Activated CD8-positive, alpha-beta T cell treated with anti-CD3 and anti-CD28 coated beads for 36 hours (primary cell): ENCODE results near the gene IP6K3. TPM values are rescaled to one million over a fixed set of nuclear protein-coding genes. Genes with fewer than 3 reads are reported as not detected.
A peak's percentile ranks its signal among the peaks of the same experiment; 100 is the strongest.

ENCODE experiments used
- ATAC-seq: fragments of 200-7000 bp; cut with Tn5 transposase; one replicate; pipeline ENCODE4 v1.10.0; 2021; ENCODE audit warnings: mild to moderate bottlenecking, moderate library complexity
- CTCF ChIA-PET: fragments of 350-600 bp; sonication (Branson Sonifier 250); formaldehyde crosslinking; loops from one replicate; lab custom pipeline; 2021; ENCODE audit warnings: antibody characterized with exemption; lab: Charles Lee
- POLR2A ChIA-PET: fragments of 350-600 bp; sonication (Branson Sonifier 250); formaldehyde crosslinking; loops from one replicate; lab custom pipeline; 2021; ENCODE audit warnings: antibody characterized with exemption; lab: Charles Lee
- DNase-seq: peaks from one replicate; pipeline ENCODE4 v3.0.0-alpha.2; 2020
- H3K27ac Mint-ChIP-seq: one replicate; pipeline ENCODE4 v1.8.0; 2021; ENCODE audit warnings: mild to moderate bottlenecking, mixed read lengths
- H3K27me3 Mint-ChIP-seq: one replicate; pipeline ENCODE4 v1.8.0; 2021; ENCODE audit warnings: mixed read lengths
- H3K36me3 Mint-ChIP-seq: one replicate; pipeline ENCODE4 v1.8.0; 2021; ENCODE audit warnings: low read depth, mixed read lengths
- H3K4me1 Mint-ChIP-seq: one replicate; pipeline ENCODE4 v1.8.0; 2021; ENCODE audit warnings: low read depth, mixed read lengths
- H3K4me3 Mint-ChIP-seq: one replicate; pipeline ENCODE4 v1.8.0; 2021; ENCODE audit warnings: mild to moderate bottlenecking, moderate library complexity, mixed read lengths
- H3K9me3 Mint-ChIP-seq: one replicate; pipeline ENCODE4 v1.8.0; 2021; ENCODE audit warnings: mixed read lengths
- intact Hi-C: fragments of 100-400 bp; cut with micrococcal nuclease; formaldehyde crosslinking; loops from one replicate; pipeline ENCODE4 v1.10.0; 2022
- total RNA-seq, 2 experiments: library from RNA; stranded (reverse); gene quantifications; one replicate each; pipeline ENCODE4 v1.2.3, GENCODE V29; 2021
- TF ChIP-seq, protein P1 (sequence below): fragments of 200-600 bp; IDR thresholded peaks from one replicate; pipeline ENCODE4 v1.8.0; 2022; ENCODE audit warnings: antibody characterized with exemption, mild to moderate bottlenecking

IP6K3 gene
- total RNA-seq, 2 experiments from 2014 or later, result not detected

DNA sequence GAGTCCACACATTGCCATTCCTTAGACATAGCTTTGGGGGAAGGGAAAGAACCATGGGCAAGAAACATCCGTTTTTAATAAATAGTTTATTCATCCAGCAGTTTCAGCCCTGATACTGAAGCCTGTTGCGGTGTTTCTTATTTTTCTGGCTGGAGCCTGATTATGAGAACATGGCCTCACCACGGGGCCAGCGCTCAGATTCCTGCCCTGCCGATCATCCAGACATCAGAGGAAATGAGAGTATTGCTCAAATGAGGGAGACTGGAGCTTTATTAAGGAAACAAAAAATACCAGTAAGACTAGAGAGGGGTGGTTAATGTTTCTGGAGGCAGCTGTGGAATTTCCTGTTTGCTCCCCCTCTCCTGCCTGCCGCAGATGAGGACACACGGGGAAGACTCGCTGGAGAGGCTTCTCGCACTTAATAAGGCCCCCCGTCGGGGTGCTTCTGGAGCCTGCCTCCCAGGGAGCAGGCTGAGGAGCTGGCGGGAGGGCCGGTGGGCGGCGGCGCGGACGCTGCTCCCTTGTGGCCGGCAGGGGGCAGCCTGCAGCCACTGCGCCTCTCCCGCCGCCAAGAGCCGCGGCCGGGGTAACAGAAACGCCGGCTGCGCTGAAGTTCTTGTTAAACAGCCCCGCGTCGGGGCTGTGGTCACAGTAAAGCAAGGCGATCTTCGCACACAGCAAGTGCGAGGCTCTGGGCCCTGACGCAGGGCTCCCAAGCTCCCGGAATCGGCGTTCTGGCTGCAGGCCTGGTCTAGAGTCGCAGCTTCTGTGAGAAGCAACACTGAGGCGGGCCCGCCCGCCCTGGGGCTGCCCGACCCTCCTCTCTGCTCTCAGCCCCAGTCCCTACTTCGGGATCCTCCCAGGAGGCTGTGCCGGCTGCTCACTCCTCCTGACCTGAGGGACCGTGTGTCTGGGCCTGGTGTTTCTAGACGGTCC, 24.7 kb upstream of the IP6K3 start:
- intact Hi-C loops, result loop anchor here (5.0 kb wide), 1 partner anchor 256 kb away; no protein-coding TSS in a partner anchor
- POLR2A ChIA-PET, result interaction anchor here (0.6 to 1.6 kb wide), 5 partner anchors 9 to 253 kb away, joined by 3 read pairs; partner anchors contain the start of gene UQCC2
- Mint-ChIP-seq H3K27me3 (peaks cover 10% of the 10 kb centered on the region), H3K4me3 (no peak overlapping the region), H3K36me3 (peaks cover 15% of the 10 kb centered on the region), H3K9me3 (no peaks in the 10 kb centered on the region), H3K4me1 (peaks cover 9% of the 10 kb centered on the region), H3K27ac (no peak overlapping the region)
- TF ChIP-seq, protein P1, sequence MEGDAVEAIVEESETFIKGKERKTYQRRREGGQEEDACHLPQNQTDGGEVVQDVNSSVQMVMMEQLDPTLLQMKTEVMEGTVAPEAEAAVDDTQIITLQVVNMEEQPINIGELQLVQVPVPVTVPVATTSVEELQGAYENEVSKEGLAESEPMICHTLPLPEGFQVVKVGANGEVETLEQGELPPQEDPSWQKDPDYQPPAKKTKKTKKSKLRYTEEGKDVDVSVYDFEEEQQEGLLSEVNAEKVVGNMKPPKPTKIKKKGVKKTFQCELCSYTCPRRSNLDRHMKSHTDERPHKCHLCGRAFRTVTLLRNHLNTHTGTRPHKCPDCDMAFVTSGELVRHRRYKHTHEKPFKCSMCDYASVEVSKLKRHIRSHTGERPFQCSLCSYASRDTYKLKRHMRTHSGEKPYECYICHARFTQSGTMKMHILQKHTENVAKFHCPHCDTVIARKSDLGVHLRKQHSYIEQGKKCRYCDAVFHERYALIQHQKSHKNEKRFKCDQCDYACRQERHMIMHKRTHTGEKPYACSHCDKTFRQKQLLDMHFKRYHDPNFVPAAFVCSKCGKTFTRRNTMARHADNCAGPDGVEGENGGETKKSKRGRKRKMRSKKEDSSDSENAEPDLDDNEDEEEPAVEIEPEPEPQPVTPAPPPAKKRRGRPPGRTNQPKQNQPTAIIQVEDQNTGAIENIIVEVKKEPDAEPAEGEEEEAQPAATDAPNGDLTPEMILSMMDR, result peak; percentile 97
- CTCF ChIA-PET, result interaction anchor here (0.6 to 9.0 kb wide), 55 partner anchors 10 to 427 kb away, joined by 3 to 132 read pairs (median 4); partner anchors contain the start of genes BAK1, IP6K3, LEMD2 and UQCC2
- ATAC-seq, result peak; percentile 78
- peak; percentile 70 for DNase-seq

DNA sequence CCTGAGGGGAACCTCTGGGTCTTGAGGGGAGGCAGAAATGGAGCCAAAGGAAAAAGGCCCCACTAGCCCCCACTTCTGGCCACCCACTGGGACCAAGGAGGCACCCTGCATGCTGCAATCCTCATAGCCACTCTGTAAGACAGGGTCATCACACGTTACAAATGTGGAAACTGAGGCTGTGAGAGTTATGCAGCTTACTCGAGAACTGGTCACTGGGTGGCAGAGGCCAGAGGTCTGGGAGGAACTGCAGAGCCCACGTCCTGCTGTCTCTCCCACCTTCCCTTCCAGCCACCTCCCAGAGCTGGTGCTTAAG, 24.1 kb upstream of the IP6K3 start:
- no peak for DNase-seq
- Mint-ChIP-seq H3K36me3 (peaks cover 9% of the 10 kb centered on the region), H3K4me3 (no peak overlapping the region), H3K27me3 (peaks cover 11% of the 10 kb centered on the region), H3K4me1 (peaks cover 9% of the 10 kb centered on the region), H3K9me3 (no peaks in the 10 kb centered on the region), H3K27ac (no peak overlapping the region)
- intact Hi-C loops, result loop anchor here (5.0 kb wide), 1 partner anchor 257 kb away; no protein-coding TSS in a partner anchor
- CTCF ChIA-PET, result interaction anchor here (0.6 to 9.0 kb wide), 54 partner anchors 10 to 427 kb away, joined by 3 to 132 read pairs (median 4); partner anchors contain the start of genes IP6K3, LEMD2 and UQCC2
- no peak for ATAC-seq
- POLR2A ChIA-PET, result interaction anchor here (0.6 to 1.6 kb wide), 5 partner anchors 9 to 254 kb away, joined by 3 read pairs; partner anchors contain the start of gene UQCC2
- TF ChIP-seq, protein P1, result no peak

DNA sequence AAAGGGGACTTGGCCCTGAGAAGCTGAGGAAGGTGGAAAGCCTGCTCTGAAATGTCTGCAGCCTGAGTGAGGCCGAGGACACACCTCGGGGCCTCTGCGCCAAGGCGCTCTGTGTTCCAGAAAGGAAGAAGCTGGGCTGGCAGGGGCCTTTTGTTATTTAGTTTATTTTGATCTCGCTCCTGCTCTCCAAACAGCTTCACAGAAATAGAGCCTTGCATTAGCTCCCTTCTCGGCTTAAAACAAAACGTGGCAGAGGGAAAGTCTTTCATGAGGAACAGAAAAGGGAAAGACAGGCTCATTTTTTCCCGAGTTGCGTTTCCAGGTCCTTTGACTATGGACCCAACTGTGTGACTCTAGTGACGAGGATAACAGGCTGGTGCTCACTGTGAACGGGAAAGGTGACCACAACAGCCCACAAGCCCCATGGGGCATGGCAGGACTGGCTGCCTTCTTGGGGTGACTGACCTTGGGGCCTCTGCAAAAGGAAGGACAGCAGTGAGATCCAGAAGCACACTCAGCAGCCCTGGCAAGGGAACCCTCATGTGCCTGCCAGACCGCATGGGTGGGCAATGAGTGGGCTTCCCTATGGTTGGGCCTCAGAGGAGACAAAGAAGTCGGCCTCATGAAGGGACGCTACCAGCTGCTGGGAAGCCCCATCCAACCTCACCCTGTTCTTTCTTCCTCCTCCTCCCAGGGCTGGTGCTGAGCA, 23.6 kb upstream of the IP6K3 start:
- intact Hi-C loops, result loop anchor here (5.0 kb wide), 1 partner anchor 257 kb away; no protein-coding TSS in a partner anchor
- Mint-ChIP-seq H3K4me1 (peaks cover 9% of the 10 kb centered on the region), H3K27ac (no peak overlapping the region), H3K36me3 (peaks cover 9% of the 10 kb centered on the region), H3K4me3 (no peak overlapping the region), H3K27me3 (peaks cover 11% of the 10 kb centered on the region), H3K9me3 (no peaks in the 10 kb centered on the region)
- ATAC-seq (no peak), DNase-seq (no peak)
- ChIA-PET CTCF (interaction anchor here (0.6 to 9.0 kb wide), 26 partner anchors 10 to 426 kb away, joined by 3 to 132 read pairs (median 5); partner anchors contain the start of genes IP6K3, LEMD2 and UQCC2), POLR2A (interaction anchor here (1.0 to 1.6 kb wide), 4 partner anchors 10 to 59 kb away, joined by 3 read pairs; partner anchors contain the start of gene UQCC2)
- TF ChIP-seq, protein P1, result no peak

DNA sequence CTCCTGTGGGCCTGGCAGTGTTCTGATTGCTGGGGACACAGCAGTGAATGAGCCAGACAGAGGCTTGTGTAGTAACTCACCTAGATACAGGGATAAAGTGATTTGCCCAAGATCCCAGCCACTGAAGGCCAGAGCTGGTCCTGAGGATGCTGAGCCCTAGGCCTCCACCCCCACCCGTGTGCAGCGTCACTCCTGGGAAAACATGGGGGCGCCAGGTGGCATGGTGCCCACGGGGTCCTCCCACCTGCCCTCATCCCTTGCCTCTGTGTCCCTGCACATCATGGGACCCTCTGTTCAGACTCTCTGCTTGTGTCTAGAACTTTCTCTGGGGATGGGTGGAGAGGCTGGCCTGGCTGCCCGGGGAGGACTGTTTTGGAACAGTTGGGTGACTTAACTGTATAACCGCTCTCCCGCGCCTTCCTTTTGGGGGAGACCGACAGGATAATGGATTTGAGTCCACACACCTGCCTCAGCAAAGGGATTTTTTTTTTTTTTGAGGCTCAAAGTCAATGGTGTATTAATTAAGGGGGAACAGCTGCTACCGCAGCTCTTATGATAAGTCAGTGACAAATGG, 22.6 kb upstream of the IP6K3 start:
- no peaks in the 10 kb centered on the region for H3K9me3 Mint-ChIP-seq
- intact Hi-C loops, result no loop called here
- H3K4me1 Mint-ChIP-seq, result peaks cover 9% of the 10 kb centered on the region
- H3K4me3 Mint-ChIP-seq, result no peak overlapping the region
- ChIA-PET POLR2A (interaction anchor here (1.2 kb wide), 1 partner anchor 18 kb away, joined by 3 read pairs; no protein-coding TSS in a partner anchor), CTCF (interaction anchor here (0.6 to 9.0 kb wide), 12 partner anchors 9 to 286 kb away, joined by 3 to 132 read pairs (median 4); partner anchors contain the start of gene IP6K3)
- no peak for DNase-seq
- H3K27me3 Mint-ChIP-seq, result peaks cover 11% of the 10 kb centered on the region
- TF ChIP-seq, protein P1, result no peak
- H3K27ac Mint-ChIP-seq, result no peak overlapping the region
- no peak for ATAC-seq
- peaks cover 5% of the 10 kb centered on the region for H3K36me3 Mint-ChIP-seq
